K562 (cell line): Measurements from ENCODE around the gene NUP50. TPM values are rescaled to one million over a fixed set of nuclear protein-coding genes. Genes with fewer than 3 reads are reported as not detected.
A peak's percentile ranks its signal among the peaks of the same experiment; 100 is the strongest.

Experiments
- DPF2 ChIP-seq: fragments of 450-650 bp; IDR thresholded peaks from 2 replicates; pipeline ENCODE4 v1.6.1; 2016
- E2F3 ChIP-seq: fragments of 250-450 bp; sonication (Bioruptor Pico); IDR thresholded peaks from 2 replicates; pipeline ENCODE4 v1.4.0; 2020; ENCODE audit warnings: mild to moderate bottlenecking
- FOSL1 ChIP-seq: fragments of 200-800 bp; sonication (Bioruptor generic); conservative IDR thresholded peaks from 2 replicates; pipeline ENCODE4 v1.6.1; 2016; ENCODE audit warnings: missing genetic modification characterization, missing compliant biosample characterization
- NFATC3 ChIP-seq: fragments of 450-650 bp; IDR thresholded peaks from 2 replicates; pipeline ENCODE4 v1.6.1; 2017; ENCODE audit warnings: mild to moderate bottlenecking
- POLR2H ChIP-seq: IDR thresholded peaks from 2 replicates; pipeline ENCODE4 v1.6.1; 2016; ENCODE audit warnings: missing genetic modification characterization, low read depth, mild to moderate bottlenecking, control low read depth, missing compliant biosample characterization, moderate library complexity
- RCOR1 ChIP-seq, 2 experiments: IDR thresholded peaks; 2 replicates each; pipeline ENCODE4 v1.6.1; 2012; ENCODE audit warnings: low read depth in 2 of 2, low read length in 2 of 2, borderline replicate concordance in 1 of 2, improper control_type of control experiment in 1 of 2
- TCF3 ChIP-seq: sonication (generic); formaldehyde crosslinking; IDR thresholded peaks from 2 replicates; pipeline ENCODE4 v1.4.0; 2020; ENCODE audit warnings: mild to moderate bottlenecking, missing genetic modification reagents
- TCF7L2 ChIP-seq: fragments of 150-350 bp; IDR thresholded peaks from 2 replicates; pipeline ENCODE4 v1.6.1; 2016; ENCODE audit warnings: low read depth, mild to moderate bottlenecking, low read length, moderate library complexity
- TEAD4 ChIP-seq, 2 experiments: sonication (generic) in 1 of 2; formaldehyde crosslinking in 1 of 2; IDR thresholded peaks; 2 replicates each; pipeline versions ENCODE4 v1.6.1 to v1.8.0; 2012 to 2022; ENCODE audit warnings: borderline replicate concordance in 1 of 2, inconsistent platforms in 1 of 2, low read length in 1 of 2, mild to moderate bottlenecking in 1 of 2, missing genetic modification reagents in 1 of 2
- ZBTB2 ChIP-seq: fragments of 450-650 bp; IDR thresholded peaks from 2 replicates; pipeline ENCODE4 v1.6.1; 2016; ENCODE audit warnings: antibody characterized with exemption
- ZNF316 ChIP-seq: fragments of 450-650 bp; IDR thresholded peaks from 2 replicates; pipeline ENCODE4 v1.6.1; 2016
- ZNF324 ChIP-seq: fragments of 250-450 bp; sonication (Bioruptor Pico); IDR thresholded peaks from 2 replicates; pipeline ENCODE4 v1.4.0; 2020; ENCODE audit warnings: mild to moderate bottlenecking
- ZNF408 ChIP-seq: fragments of 250-450 bp; sonication (Bioruptor Pico); IDR thresholded peaks from 2 replicates; pipeline ENCODE4 v1.4.0; 2020; ENCODE audit warnings: low read depth, mild to moderate bottlenecking, moderate library complexity
- ZNF696 ChIP-seq: fragments of 250-450 bp; sonication (Bioruptor Pico); conservative IDR thresholded peaks from 2 replicates; pipeline ENCODE4 v1.4.0; 2020; ENCODE audit warnings: mild to moderate bottlenecking, moderate library complexity
- ZNF778 ChIP-seq: fragments of 450-650 bp; formaldehyde crosslinking; IDR thresholded peaks from 2 replicates; pipeline ENCODE4 v1.4.0; 2020; ENCODE audit warnings: mild to moderate bottlenecking, moderate library complexity
- polyA plus RNA-seq, 8 experiments: library from polyadenylated mRNA; depleted of rRNA in 4 of 8; stranded (reverse) in 5 of 8; unstranded in 3 of 8; fragments of >200 nt; fragmentation: Nextera tagmentation in 2 of 8; fragmentation: Illumina TruSeq in 1 of 8; extraction: Ambion mirVana in 2 of 8; extraction: Trizol in 1 of 8; gene quantifications; 2 replicates each; pipeline versions ENCODE4 v1.2.1 to v1.2.3, GENCODE V29; 2011 to 2014; ENCODE audit warnings: inconsistent platforms in 1 of 8, missing spikeins in 1 of 8
- total RNA-seq, 7 experiments: library from RNA; depleted of rRNA in 6 of 7; stranded (reverse); fragments of >200 nt in 6 of 7; fragmentation: Illumina TruSeq in 2 of 7; extraction: Trizol in 2 of 7; gene quantifications; 2 replicates each; pipeline versions ENCODE4 v1.2.1 to v1.2.3, GENCODE V29; 2011 to 2021; ENCODE audit warnings: low replicate concordance in 1 of 7
- TF ChIP-seq, protein P1 (sequence below), 3 experiments: fragments of 200-800 bp in 1 of 3; fragments of 250-450 bp in 1 of 3; fragments of 450-650 bp in 1 of 3; sonication (Bioruptor Pico) in 1 of 3; sonication (Bioruptor generic) in 1 of 3; formaldehyde crosslinking in 1 of 3; IDR thresholded peaks; 2 replicates each; pipeline versions ENCODE4 v1.6.1 to v1.8.0; 2016 to 2022; ENCODE audit warnings: mild to moderate bottlenecking in 2 of 3, missing genetic modification characterization in 2 of 3, missing compliant biosample characterization in 1 of 3, moderate library complexity in 1 of 3
- TF ChIP-seq, protein P2 (sequence below): fragments of 250-450 bp; sonication (Bioruptor Pico); IDR thresholded peaks from 2 replicates; pipeline ENCODE4 v1.5.0; 2021; ENCODE audit warnings: mild to moderate bottlenecking, borderline replicate concordance
- TF ChIP-seq, protein P3 (sequence below): fragments of 450-650 bp; IDR thresholded peaks from 2 replicates; pipeline ENCODE4 v1.6.1; 2014; ENCODE audit warnings: low read depth, mild to moderate bottlenecking, moderate library complexity, borderline replicate concordance

The NUP50 gene
- total and polyA plus RNA-seq, 9 of the 15 experiments (the other 6 are each of a cell fraction or from before 2014, with no cell fraction given) = 23.8 to 83.7 (median 55.3) TPM

DNA sequence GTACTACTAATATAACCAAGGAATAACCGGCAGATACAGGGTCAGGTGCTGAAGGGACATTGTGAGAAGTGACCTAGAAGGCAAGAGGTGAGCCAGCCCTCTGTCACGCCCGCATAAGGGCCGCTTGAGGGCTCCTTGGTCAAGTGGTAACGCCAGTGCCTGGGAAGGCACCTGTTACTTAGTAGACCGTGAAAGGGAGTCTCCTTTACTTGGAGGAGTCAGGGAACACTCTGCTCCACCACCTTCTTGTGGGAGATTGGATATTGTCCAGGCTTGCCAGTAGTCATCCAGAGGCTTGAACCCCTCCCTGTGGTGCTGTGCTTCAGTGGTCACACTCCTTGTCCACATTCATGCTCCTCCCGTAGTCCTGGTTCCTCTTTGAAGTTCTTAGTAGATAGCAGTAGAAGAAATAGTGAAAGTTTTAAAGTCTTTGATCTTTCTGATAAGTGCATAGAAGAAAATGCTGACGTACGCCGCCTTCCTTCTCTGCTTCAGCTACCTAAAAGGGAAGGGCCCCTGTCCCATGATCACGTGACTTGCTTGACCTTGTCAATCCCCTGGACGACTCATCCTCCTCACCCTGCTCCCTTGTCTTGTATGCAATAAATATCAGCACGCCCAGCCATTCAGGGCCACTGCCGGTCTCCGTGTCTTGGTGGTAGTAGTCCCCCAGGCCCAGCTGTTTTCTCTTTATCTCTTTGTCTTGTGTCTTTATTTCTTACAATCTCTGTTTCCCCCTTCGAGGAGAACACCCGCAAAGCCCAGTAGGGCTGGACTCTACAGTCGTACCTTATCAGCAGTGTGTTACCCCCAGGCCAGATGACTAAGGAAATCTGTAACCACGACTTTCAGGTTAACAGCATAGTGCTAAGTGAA, 6.1 kb downstream of the NUP50 start (continued):
- TF ChIP-seq, protein P1, sequence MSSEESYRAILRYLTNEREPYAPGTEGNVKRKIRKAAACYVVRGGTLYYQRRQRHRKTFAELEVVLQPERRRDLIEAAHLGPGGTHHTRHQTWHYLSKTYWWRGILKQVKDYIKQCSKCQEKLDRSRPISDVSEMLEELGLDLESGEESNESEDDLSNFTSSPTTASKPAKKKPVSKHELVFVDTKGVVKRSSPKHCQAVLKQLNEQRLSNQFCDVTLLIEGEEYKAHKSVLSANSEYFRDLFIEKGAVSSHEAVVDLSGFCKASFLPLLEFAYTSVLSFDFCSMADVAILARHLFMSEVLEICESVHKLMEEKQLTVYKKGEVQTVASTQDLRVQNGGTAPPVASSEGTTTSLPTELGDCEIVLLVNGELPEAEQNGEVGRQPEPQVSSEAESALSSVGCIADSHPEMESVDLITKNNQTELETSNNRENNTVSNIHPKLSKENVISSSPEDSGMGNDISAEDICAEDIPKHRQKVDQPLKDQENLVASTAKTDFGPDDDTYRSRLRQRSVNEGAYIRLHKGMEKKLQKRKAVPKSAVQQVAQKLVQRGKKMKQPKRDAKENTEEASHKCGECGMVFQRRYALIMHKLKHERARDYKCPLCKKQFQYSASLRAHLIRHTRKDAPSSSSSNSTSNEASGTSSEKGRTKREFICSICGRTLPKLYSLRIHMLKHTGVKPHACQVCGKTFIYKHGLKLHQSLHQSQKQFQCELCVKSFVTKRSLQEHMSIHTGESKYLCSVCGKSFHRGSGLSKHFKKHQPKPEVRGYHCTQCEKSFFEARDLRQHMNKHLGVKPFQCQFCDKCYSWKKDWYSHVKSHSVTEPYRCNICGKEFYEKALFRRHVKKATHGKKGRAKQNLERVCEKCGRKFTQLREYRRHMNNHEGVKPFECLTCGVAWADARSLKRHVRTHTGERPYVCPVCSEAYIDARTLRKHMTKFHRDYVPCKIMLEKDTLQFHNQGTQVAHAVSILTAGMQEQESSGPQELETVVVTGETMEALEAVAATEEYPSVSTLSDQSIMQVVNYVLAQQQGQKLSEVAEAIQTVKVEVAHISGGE (CRISPR knock-in tag; IDR thresholded peaks at IDR 0.05) = no peak
- peak; percentile 35; the same call in 1 of the 2 replicates for TF ChIP-seq TCF3
- no peak for TF ChIP-seq POLR2H
- peak; percentile 29; the same call in 1 of the 2 replicates for TF ChIP-seq ZNF316
- no peak for TF ChIP-seq ZNF408 (CRISPR knock-in tag)
- no peak for TF ChIP-seq TEAD4 (IDR thresholded peaks at IDR 0.05; ENCODE audit: low read length)
- no peak for TF ChIP-seq TEAD4 (CRISPR knock-in tag; IDR thresholded peaks at IDR 0.05; ENCODE audit: borderline replicate concordance)
- TF ChIP-seq E2F3 = no peak
- no peak for TF ChIP-seq TCF7L2
- TF ChIP-seq DPF2 = peak; percentile 79
- TF ChIP-seq NFATC3 = no peak
- no peak for TF ChIP-seq ZNF324 (CRISPR knock-in tag)
- peak in 1 of 2 experiments; percentile 90; a peak in 2 of 4 replicates for TF ChIP-seq RCOR1 (IDR thresholded peaks at IDR 0.05; ENCODE audit: borderline replicate concordance in 1 of 2, low read depth in 2 of 2, low read length in 2 of 2)
- TF ChIP-seq, protein P2, sequence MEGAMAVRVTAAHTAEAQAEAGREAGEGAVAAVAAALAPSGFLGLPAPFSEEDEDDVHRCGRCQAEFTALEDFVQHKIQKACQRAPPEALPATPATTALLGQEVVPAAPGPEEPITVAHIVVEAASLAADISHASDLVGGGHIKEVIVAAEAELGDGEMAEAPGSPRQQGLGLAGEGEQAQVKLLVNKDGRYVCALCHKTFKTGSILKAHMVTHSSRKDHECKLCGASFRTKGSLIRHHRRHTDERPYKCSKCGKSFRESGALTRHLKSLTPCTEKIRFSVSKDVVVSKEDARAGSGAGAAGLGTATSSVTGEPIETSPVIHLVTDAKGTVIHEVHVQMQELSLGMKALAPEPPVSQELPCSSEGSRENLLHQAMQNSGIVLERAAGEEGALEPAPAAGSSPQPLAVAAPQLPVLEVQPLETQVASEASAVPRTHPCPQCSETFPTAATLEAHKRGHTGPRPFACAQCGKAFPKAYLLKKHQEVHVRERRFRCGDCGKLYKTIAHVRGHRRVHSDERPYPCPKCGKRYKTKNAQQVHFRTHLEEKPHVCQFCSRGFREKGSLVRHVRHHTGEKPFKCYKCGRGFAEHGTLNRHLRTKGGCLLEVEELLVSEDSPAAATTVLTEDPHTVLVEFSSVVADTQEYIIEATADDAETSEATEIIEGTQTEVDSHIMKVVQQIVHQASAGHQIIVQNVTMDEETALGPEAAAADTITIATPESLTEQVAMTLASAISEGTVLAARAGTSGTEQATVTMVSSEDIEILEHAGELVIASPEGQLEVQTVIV = no peak
- TF ChIP-seq ZNF778 = no peak
- TF ChIP-seq, protein P3, sequence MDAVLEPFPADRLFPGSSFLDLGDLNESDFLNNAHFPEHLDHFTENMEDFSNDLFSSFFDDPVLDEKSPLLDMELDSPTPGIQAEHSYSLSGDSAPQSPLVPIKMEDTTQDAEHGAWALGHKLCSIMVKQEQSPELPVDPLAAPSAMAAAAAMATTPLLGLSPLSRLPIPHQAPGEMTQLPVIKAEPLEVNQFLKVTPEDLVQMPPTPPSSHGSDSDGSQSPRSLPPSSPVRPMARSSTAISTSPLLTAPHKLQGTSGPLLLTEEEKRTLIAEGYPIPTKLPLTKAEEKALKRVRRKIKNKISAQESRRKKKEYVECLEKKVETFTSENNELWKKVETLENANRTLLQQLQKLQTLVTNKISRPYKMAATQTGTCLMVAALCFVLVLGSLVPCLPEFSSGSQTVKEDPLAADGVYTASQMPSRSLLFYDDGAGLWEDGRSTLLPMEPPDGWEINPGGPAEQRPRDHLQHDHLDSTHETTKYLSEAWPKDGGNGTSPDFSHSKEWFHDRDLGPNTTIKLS = no peak
- TF ChIP-seq FOSL1 (tag) = peak; percentile 48
- TF ChIP-seq ZNF696 (CRISPR knock-in tag) = no peak
- no peak for TF ChIP-seq ZBTB2
